HEK293 (cell line): ENCODE data around the gene APC2.

ENCODE experiments used
- CTCF ChIP-seq: fragments of 450-650 bp; formaldehyde crosslinking; IDR thresholded peaks from 2 replicates; pipeline ENCODE4 v1.5.1; 2016; ENCODE audit warnings: missing biosample characterization, missing genetic modification characterization
- KLF8 ChIP-seq: fragments of 450-650 bp; formaldehyde crosslinking; IDR thresholded peaks from 2 replicates; pipeline ENCODE4 v1.5.1; 2016; ENCODE audit warnings: missing biosample characterization, missing genetic modification characterization
- TCF7L2 ChIP-seq: IDR thresholded peaks from 2 replicates; pipeline ENCODE4 v1.6.1; 2011; ENCODE audit warnings: low read depth, mild to moderate bottlenecking, inconsistent platforms, low read length, moderate library complexity, borderline replicate concordance
- YY1 ChIP-seq: fragments of 450-650 bp; formaldehyde crosslinking; IDR thresholded peaks from 2 replicates; pipeline ENCODE4 v1.5.1; 2018; ENCODE audit warnings: missing biosample characterization, missing genetic modification characterization
- ZBTB17 ChIP-seq: fragments of 450-650 bp; formaldehyde crosslinking; IDR thresholded peaks from 2 replicates; pipeline ENCODE4 v1.5.1; 2016; ENCODE audit warnings: missing biosample characterization, missing genetic modification characterization
- ZNF146 ChIP-seq: fragments of 450-650 bp; formaldehyde crosslinking; IDR thresholded peaks from 2 replicates; pipeline ENCODE4 v1.5.1; 2016; ENCODE audit warnings: missing biosample characterization, missing genetic modification characterization
- ZNF48 ChIP-seq: fragments of 450-650 bp; formaldehyde crosslinking; IDR thresholded peaks from 2 replicates; pipeline ENCODE4 v1.5.1; 2016; ENCODE audit warnings: missing biosample characterization, missing genetic modification characterization
- ZNF513 ChIP-seq: fragments of 450-650 bp; IDR thresholded peaks from 2 replicates; pipeline ENCODE4 v1.5.1; 2018; ENCODE audit warnings: missing biosample characterization, missing genetic modification characterization
- ZNF785 ChIP-seq: fragments of 450-650 bp; formaldehyde crosslinking; IDR thresholded peaks from 2 replicates; pipeline ENCODE4 v1.5.1; 2016; ENCODE audit warnings: missing biosample characterization, missing genetic modification characterization
- ZSCAN23 ChIP-seq: fragments of 450-650 bp; formaldehyde crosslinking; IDR thresholded peaks from 2 replicates; pipeline ENCODE4 v1.5.1; 2016; ENCODE audit warnings: missing biosample characterization, missing genetic modification characterization

GRCh38 chr19:1490311-1491113, 40.6 kb downstream of the APC2 start, which contains the start of gene PCSK4:
- TF ChIP-seq CTCF (tag by site-specific recombination), result no peak
- TF ChIP-seq TCF7L2, result no peak
- no peak for TF ChIP-seq YY1 (tag by site-specific recombination)
- TF ChIP-seq ZNF785 (tag by site-specific recombination), result no peak
- TF ChIP-seq ZNF48, result no peak
- peak; percentile 19; the same call in 1 of the 2 replicates for TF ChIP-seq ZSCAN23
- no peak for TF ChIP-seq ZNF146 (tag by site-specific recombination)
- TF ChIP-seq ZNF513 (tag by site-specific recombination), result no peak
- TF ChIP-seq ZBTB17 (tag by site-specific recombination), result peak; percentile 72; the same call in 1 of the 2 replicates
- TF ChIP-seq KLF8, result peak; percentile 99
